ENCODE data around the gene KMT2A.
A peak's percentile ranks its signal among the peaks of the same experiment; 100 is the strongest.

KMT2A gene

GRCh38 chr11:118484405-118484804 lies 48.1 kb downstream of the KMT2A start:
- DNase-seq (ENCODE audit: low spot score) = no peak
- no peaks in the 10 kb centered on the region for H3K27me3 Mint-ChIP-seq (ENCODE audit: low read depth)
- H3K9me3 Mint-ChIP-seq = no peaks in the 10 kb centered on the region
- no peak overlapping the region for H3K27ac Mint-ChIP-seq
- no peak overlapping the region for H3K4me3 Mint-ChIP-seq
- peaks cover 54% of the 10 kb centered on the region for H3K36me3 Mint-ChIP-seq (ENCODE audit: low read depth)
- H3K4me1 Mint-ChIP-seq (ENCODE audit: low read depth) = peaks cover 4% of the 10 kb centered on the region

GRCh38 chr11:118485273-118485672 lies 49.0 kb downstream of the KMT2A start:
- Mint-ChIP-seq H3K4me1 (ENCODE audit: low read depth) (peaks cover 4% of the 10 kb centered on the region), H3K4me3 (no peak overlapping the region), H3K36me3 (ENCODE audit: low read depth) (peaks cover 55% of the 10 kb centered on the region), H3K27me3 (ENCODE audit: low read depth) (no peaks in the 10 kb centered on the region), H3K27ac (no peak overlapping the region), H3K9me3 (no peaks in the 10 kb centered on the region)
- DNase-seq (ENCODE audit: low spot score) = no peak

- peak; percentile 56 for DNase-seq (ENCODE audit: low spot score)
- Mint-ChIP-seq H3K4me1 (ENCODE audit: low read depth) (peaks cover 4% of the 10 kb centered on the region), H3K27me3 (ENCODE audit: low read depth) (no peaks in the 10 kb centered on the region), H3K9me3 (no peaks in the 10 kb centered on the region), H3K4me3 (no peak overlapping the region), H3K27ac (no peak overlapping the region), H3K36me3 (ENCODE audit: low read depth) (peaks cover 49% of the 10 kb centered on the region)
Observed at GRCh38 chr11:118488480-118489109, 52.3 kb downstream of the KMT2A start.

- H3K4me3 Mint-ChIP-seq = no peak overlapping the region
- no peaks in the 10 kb centered on the region for H3K27me3 Mint-ChIP-seq (ENCODE audit: low read depth)
- DNase-seq (ENCODE audit: low spot score) = no peak
- peaks cover 47% of the 10 kb centered on the region for H3K36me3 Mint-ChIP-seq (ENCODE audit: low read depth)
- no peaks in the 10 kb centered on the region for H3K9me3 Mint-ChIP-seq
- no peak overlapping the region for H3K27ac Mint-ChIP-seq
- H3K4me1 Mint-ChIP-seq (ENCODE audit: low read depth) = peaks cover 4% of the 10 kb centered on the region
Observed at GRCh38 chr11:118491041-118491440, 54.7 kb downstream of the KMT2A start.

- Mint-ChIP-seq H3K27ac (no peak overlapping the region), H3K36me3 (ENCODE audit: low read depth) (peaks cover 62% of the 10 kb centered on the region), H3K27me3 (ENCODE audit: low read depth) (no peaks in the 10 kb centered on the region), H3K4me1 (ENCODE audit: low read depth) (no peaks in the 10 kb centered on the region), H3K4me3 (no peak overlapping the region), H3K9me3 (no peaks in the 10 kb centered on the region)
- DNase-seq (ENCODE audit: low spot score) = no peak
Observed at GRCh38 chr11:118497831-118498230, 61.5 kb downstream of the KMT2A start.

- Mint-ChIP-seq H3K9me3 (no peaks in the 10 kb centered on the region), H3K27ac (no peak overlapping the region), H3K27me3 (ENCODE audit: low read depth) (no peaks in the 10 kb centered on the region)
Observed at GRCh38 chr11:118503216-118503615, 66.9 kb downstream of the KMT2A start.

GRCh38 chr11:118511601-118512000 lies 75.3 kb downstream of the KMT2A start:
- Mint-ChIP-seq H3K27ac (no peak overlapping the region), H3K4me1 (ENCODE audit: low read depth) (peaks cover 5% of the 10 kb centered on the region), H3K9me3 (no peaks in the 10 kb centered on the region), H3K4me3 (no peak overlapping the region), H3K27me3 (ENCODE audit: low read depth) (no peaks in the 10 kb centered on the region), H3K36me3 (ENCODE audit: low read depth) (peaks cover 55% of the 10 kb centered on the region)
- DNase-seq (ENCODE audit: low spot score) = no peak

More at GRCh38 chr11:118503216-118503615, 66.9 kb downstream of the KMT2A start:
- no peaks in the 10 kb centered on the region for H3K4me1 Mint-ChIP-seq (ENCODE audit: low read depth)
- peaks cover 73% of the 10 kb centered on the region for H3K36me3 Mint-ChIP-seq (ENCODE audit: low read depth)
- H3K4me3 Mint-ChIP-seq = no peak overlapping the region
- DNase-seq (ENCODE audit: low spot score) = no peak

GRCh38 chr11:118514103-118514502 lies 77.8 kb downstream of the KMT2A start:
- no peaks in the 10 kb centered on the region for H3K27me3 Mint-ChIP-seq (ENCODE audit: low read depth)
- peaks cover 5% of the 10 kb centered on the region for H3K4me1 Mint-ChIP-seq (ENCODE audit: low read depth)
- H3K9me3 Mint-ChIP-seq = no peaks in the 10 kb centered on the region
- DNase-seq (ENCODE audit: low spot score) = no peak
- peaks cover 53% of the 10 kb centered on the region for H3K36me3 Mint-ChIP-seq (ENCODE audit: low read depth)
- peak overlapping the region; percentile 58 for H3K27ac Mint-ChIP-seq
- no peak overlapping the region for H3K4me3 Mint-ChIP-seq

- Mint-ChIP-seq H3K36me3 (ENCODE audit: low read depth) (peaks cover 58% of the 10 kb centered on the region), H3K27me3 (ENCODE audit: low read depth) (no peaks in the 10 kb centered on the region), H3K9me3 (no peaks in the 10 kb centered on the region), H3K4me1 (ENCODE audit: low read depth) (no peaks in the 10 kb centered on the region), H3K4me3 (no peak overlapping the region), H3K27ac (no peak overlapping the region)
- no peak for DNase-seq (ENCODE audit: low spot score)
Observed at GRCh38 chr11:118519549-118519948, 83.3 kb downstream of the KMT2A start.

- no peak for DNase-seq (ENCODE audit: low spot score)
- no peaks in the 10 kb centered on the region for H3K27me3 Mint-ChIP-seq (ENCODE audit: low read depth)
- H3K4me1 Mint-ChIP-seq (ENCODE audit: low read depth) = no peaks in the 10 kb centered on the region
- no peak overlapping the region for H3K4me3 Mint-ChIP-seq
- H3K9me3 Mint-ChIP-seq = no peaks in the 10 kb centered on the region
- H3K36me3 Mint-ChIP-seq (ENCODE audit: low read depth) = peaks cover 50% of the 10 kb centered on the region
- no peak overlapping the region for H3K27ac Mint-ChIP-seq
Observed at GRCh38 chr11:118521892-118522311, 85.6 kb downstream of the KMT2A start.

- DNase-seq (ENCODE audit: low spot score) = no peak
- Mint-ChIP-seq H3K27ac (no peak overlapping the region), H3K27me3 (ENCODE audit: low read depth) (no peaks in the 10 kb centered on the region), H3K4me3 (no peak overlapping the region), H3K4me1 (ENCODE audit: low read depth) (no peaks in the 10 kb centered on the region), H3K9me3 (no peaks in the 10 kb centered on the region), H3K36me3 (ENCODE audit: low read depth) (peaks cover 50% of the 10 kb centered on the region)
Observed at GRCh38 chr11:118522571-118523072, 86.3 kb downstream of the KMT2A start.

- H3K27ac Mint-ChIP-seq = no peak overlapping the region
- H3K9me3 Mint-ChIP-seq = no peaks in the 10 kb centered on the region
- no peak for DNase-seq (ENCODE audit: low spot score)
- H3K4me3 Mint-ChIP-seq = no peak overlapping the region
- peaks cover 4% of the 10 kb centered on the region for H3K4me1 Mint-ChIP-seq (ENCODE audit: low read depth)
- H3K36me3 Mint-ChIP-seq (ENCODE audit: low read depth) = peaks cover 45% of the 10 kb centered on the region
- H3K27me3 Mint-ChIP-seq (ENCODE audit: low read depth) = no peaks in the 10 kb centered on the region
Observed at GRCh38 chr11:118524356-118524755, 88.1 kb downstream of the KMT2A start.

GRCh38 chr11:118524757-118525470 lies 88.6 kb downstream of the KMT2A start:
- H3K36me3 Mint-ChIP-seq (ENCODE audit: low read depth) = peaks cover 40% of the 10 kb centered on the region
- no peak overlapping the region for H3K27ac Mint-ChIP-seq
- no peak overlapping the region for H3K4me3 Mint-ChIP-seq
- DNase-seq (ENCODE audit: low spot score) = no peak
- no peaks in the 10 kb centered on the region for H3K27me3 Mint-ChIP-seq (ENCODE audit: low read depth)
- no peaks in the 10 kb centered on the region for H3K9me3 Mint-ChIP-seq
- H3K4me1 Mint-ChIP-seq (ENCODE audit: low read depth) = peaks cover 8% of the 10 kb centered on the region

- peaks cover 25% of the 10 kb centered on the region for H3K36me3 Mint-ChIP-seq (ENCODE audit: low read depth)
- no peak overlapping the region for H3K4me3 Mint-ChIP-seq
- H3K9me3 Mint-ChIP-seq = no peaks in the 10 kb centered on the region
- H3K27me3 Mint-ChIP-seq (ENCODE audit: low read depth) = no peaks in the 10 kb centered on the region
- peaks cover 15% of the 10 kb centered on the region for H3K4me1 Mint-ChIP-seq (ENCODE audit: low read depth)
- H3K27ac Mint-ChIP-seq = no peak overlapping the region
- DNase-seq (ENCODE audit: low spot score) = no peak
Observed at GRCh38 chr11:118526688-118527087, 90.4 kb downstream of the KMT2A start.
